H1 (cell line): ENCODE data around the gene SYNJ2. TPM values are rescaled to one million over a fixed set of nuclear protein-coding genes. Genes with fewer than 3 reads are reported as not detected.

Experiments
- CBX5 ChIP-seq: fragments of 300-800, 300-1000 bp; sonication (generic); IDR thresholded peaks from 2 replicates; pipeline ENCODE4 v1.7.1; 2016; ENCODE audit warnings: antibody characterized with exemption, low read length, low read depth
- CBX8 ChIP-seq: fragments of 300-800, 300-1000 bp; sonication (generic); IDR thresholded peaks from 2 replicates; pipeline ENCODE4 v1.7.1; 2016; ENCODE audit warnings: low read depth, low read length, borderline replicate concordance
- CHD2 ChIP-seq: IDR thresholded peaks from 2 replicates; pipeline ENCODE4 v1.6.1; 2012; ENCODE audit warnings: low read length, improper control_type of control experiment
- JUND ChIP-seq: IDR thresholded peaks from 2 replicates; pipeline ENCODE4 v1.6.1; 2011; ENCODE audit warnings: mild to moderate bottlenecking, improper control_type of control experiment, low read length
- PHF8 ChIP-seq: fragments of 200-600 bp; sonication (generic); conservative IDR thresholded peaks from 2 replicates; pipeline ENCODE4 v1.7.1; 2012; ENCODE audit warnings: low read depth, mild to moderate bottlenecking, inconsistent platforms, low read length, moderate library complexity
- RBBP5 ChIP-seq: IDR thresholded peaks from 2 replicates; pipeline ENCODE4 v1.7.1; 2012; ENCODE audit warnings: low read depth, mild to moderate bottlenecking, inconsistent platforms, low read length, moderate library complexity, borderline replicate concordance
- RNF2 ChIP-seq: fragments of 200-900, 300-1000 bp; sonication (generic); IDR thresholded peaks from 2 replicates; pipeline ENCODE4 v1.7.1; 2016; ENCODE audit warnings: borderline replicate concordance, low read depth, mild to moderate bottlenecking, antibody characterized with exemption, low read length; ENCODE audit not compliant: poor library complexity, severe bottlenecking; ENCODE audit errors: missing control alignments
- SAP30 ChIP-seq: fragments of 300-600 bp; sonication (generic); IDR thresholded peaks from 2 replicates; pipeline ENCODE4 v1.7.1; 2012; ENCODE audit warnings: low read length, moderate library complexity, mild to moderate bottlenecking, inconsistent platforms; ENCODE audit not compliant: insufficient read depth, insufficient replicate concordance
- polyA plus RNA-seq, 7 experiments: library from polyadenylated mRNA; depleted of rRNA in 3 of 7; stranded (reverse) in 5 of 7; unstranded in 2 of 7; fragments of >200 nt in 5 of 7; fragments of 200-250 nt in 2 of 7; gene quantifications; 1 replicate in 5 of 7; 2 replicates in 1 of 7; 4 replicates in 1 of 7; pipeline versions ENCODE4 v1.2.1 to v1.2.3, GENCODE V29; 2011 to 2013; ENCODE audit warnings: missing spikeins in 2 of 7, mixed read lengths in 2 of 7
- total RNA-seq: library from RNA; stranded (reverse); fragmentation: NEBNext Ultra II Directional; extraction: Animal tissue kit (Norgen Biotek cat#: 25700); gene quantifications from 2 replicates; pipeline ENCODE4 v1.2.1, GENCODE V29; 2021
- TF ChIP-seq, protein P1 (sequence below): fragments of 300-600 bp; sonication (generic); IDR thresholded peaks from 2 replicates; pipeline ENCODE4 v1.7.1; 2012; ENCODE audit warnings: low read length, moderate library complexity, mild to moderate bottlenecking, inconsistent platforms; ENCODE audit not compliant: insufficient replicate concordance

Gene SYNJ2
- total and polyA plus RNA-seq, 2 of the 8 experiments (the other 6 are each of a cell fraction or from before 2014, with no cell fraction given): 3.7 to 13.9 TPM

DNA sequence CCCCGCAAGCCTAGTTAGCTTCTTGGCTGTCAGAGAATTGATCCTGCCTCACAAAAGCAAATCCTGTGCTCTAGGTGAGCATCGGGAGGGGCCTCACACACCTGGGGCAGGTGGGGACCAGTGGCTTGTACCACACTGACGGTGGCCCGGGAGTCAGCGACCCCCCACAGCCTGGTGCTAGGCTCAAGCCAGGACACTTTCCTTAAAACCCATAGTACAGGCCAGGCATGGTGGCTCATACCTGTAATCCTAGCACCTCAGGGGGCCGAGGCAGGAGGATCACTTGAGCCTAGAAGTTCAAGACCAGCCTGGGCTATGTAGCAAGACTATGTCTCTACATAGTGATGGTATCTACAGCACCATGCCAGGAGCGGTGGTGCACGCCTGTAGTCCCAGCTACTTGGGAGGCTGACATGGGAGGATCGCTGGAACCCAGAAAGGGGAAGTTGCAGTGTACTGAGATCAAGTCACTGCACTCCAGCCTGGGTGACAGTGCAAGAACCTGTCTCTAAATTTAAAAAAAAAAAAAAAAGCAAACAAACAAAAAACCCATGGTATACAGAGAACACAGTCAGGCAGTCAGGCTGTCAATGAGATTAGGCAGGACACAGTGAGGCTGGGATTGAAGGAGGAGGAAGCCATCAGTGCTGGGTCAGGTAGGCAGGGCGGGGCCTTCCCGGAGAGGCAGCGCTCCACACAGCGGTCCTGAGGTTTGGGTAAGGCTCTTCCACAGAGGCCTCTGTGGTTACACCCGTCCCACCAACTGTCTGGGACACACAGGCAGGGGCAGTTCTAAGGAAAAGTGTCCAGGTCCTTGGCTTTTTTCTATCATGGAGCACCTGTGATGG lies 41.3 kb downstream of the SYNJ2 start (continued):
- TF ChIP-seq, protein P1, sequence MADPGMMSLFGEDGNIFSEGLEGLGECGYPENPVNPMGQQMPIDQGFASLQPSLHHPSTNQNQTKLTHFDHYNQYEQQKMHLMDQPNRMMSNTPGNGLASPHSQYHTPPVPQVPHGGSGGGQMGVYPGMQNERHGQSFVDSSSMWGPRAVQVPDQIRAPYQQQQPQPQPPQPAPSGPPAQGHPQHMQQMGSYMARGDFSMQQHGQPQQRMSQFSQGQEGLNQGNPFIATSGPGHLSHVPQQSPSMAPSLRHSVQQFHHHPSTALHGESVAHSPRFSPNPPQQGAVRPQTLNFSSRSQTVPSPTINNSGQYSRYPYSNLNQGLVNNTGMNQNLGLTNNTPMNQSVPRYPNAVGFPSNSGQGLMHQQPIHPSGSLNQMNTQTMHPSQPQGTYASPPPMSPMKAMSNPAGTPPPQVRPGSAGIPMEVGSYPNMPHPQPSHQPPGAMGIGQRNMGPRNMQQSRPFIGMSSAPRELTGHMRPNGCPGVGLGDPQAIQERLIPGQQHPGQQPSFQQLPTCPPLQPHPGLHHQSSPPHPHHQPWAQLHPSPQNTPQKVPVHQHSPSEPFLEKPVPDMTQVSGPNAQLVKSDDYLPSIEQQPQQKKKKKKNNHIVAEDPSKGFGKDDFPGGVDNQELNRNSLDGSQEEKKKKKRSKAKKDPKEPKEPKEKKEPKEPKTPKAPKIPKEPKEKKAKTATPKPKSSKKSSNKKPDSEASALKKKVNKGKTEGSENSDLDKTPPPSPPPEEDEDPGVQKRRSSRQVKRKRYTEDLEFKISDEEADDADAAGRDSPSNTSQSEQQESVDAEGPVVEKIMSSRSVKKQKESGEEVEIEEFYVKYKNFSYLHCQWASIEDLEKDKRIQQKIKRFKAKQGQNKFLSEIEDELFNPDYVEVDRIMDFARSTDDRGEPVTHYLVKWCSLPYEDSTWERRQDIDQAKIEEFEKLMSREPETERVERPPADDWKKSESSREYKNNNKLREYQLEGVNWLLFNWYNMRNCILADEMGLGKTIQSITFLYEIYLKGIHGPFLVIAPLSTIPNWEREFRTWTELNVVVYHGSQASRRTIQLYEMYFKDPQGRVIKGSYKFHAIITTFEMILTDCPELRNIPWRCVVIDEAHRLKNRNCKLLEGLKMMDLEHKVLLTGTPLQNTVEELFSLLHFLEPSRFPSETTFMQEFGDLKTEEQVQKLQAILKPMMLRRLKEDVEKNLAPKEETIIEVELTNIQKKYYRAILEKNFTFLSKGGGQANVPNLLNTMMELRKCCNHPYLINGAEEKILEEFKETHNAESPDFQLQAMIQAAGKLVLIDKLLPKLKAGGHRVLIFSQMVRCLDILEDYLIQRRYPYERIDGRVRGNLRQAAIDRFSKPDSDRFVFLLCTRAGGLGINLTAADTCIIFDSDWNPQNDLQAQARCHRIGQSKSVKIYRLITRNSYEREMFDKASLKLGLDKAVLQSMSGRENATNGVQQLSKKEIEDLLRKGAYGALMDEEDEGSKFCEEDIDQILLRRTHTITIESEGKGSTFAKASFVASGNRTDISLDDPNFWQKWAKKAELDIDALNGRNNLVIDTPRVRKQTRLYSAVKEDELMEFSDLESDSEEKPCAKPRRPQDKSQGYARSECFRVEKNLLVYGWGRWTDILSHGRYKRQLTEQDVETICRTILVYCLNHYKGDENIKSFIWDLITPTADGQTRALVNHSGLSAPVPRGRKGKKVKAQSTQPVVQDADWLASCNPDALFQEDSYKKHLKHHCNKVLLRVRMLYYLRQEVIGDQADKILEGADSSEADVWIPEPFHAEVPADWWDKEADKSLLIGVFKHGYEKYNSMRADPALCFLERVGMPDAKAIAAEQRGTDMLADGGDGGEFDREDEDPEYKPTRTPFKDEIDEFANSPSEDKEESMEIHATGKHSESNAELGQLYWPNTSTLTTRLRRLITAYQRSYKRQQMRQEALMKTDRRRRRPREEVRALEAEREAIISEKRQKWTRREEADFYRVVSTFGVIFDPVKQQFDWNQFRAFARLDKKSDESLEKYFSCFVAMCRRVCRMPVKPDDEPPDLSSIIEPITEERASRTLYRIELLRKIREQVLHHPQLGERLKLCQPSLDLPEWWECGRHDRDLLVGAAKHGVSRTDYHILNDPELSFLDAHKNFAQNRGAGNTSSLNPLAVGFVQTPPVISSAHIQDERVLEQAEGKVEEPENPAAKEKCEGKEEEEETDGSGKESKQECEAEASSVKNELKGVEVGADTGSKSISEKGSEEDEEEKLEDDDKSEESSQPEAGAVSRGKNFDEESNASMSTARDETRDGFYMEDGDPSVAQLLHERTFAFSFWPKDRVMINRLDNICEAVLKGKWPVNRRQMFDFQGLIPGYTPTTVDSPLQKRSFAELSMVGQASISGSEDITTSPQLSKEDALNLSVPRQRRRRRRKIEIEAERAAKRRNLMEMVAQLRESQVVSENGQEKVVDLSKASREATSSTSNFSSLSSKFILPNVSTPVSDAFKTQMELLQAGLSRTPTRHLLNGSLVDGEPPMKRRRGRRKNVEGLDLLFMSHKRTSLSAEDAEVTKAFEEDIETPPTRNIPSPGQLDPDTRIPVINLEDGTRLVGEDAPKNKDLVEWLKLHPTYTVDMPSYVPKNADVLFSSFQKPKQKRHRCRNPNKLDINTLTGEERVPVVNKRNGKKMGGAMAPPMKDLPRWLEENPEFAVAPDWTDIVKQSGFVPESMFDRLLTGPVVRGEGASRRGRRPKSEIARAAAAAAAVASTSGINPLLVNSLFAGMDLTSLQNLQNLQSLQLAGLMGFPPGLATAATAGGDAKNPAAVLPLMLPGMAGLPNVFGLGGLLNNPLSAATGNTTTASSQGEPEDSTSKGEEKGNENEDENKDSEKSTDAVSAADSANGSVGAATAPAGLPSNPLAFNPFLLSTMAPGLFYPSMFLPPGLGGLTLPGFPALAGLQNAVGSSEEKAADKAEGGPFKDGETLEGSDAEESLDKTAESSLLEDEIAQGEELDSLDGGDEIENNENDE: no peak
- TF ChIP-seq CBX5 (no peak), RBBP5 (no peak), CHD2 (no peak), PHF8 (no peak), JUND (no peak), RNF2 (no peak), CBX8 (no peak), SAP30 (no peak)
